H1 (cell line): ENCODE measurements around the gene GNB1. TPM values are rescaled to one million over a fixed set of nuclear protein-coding genes. Genes with fewer than 3 reads are reported as not detected.
"Not testable (repeated sequence)": the region's sequence is repeated elsewhere in the genome, so short reads cannot be mapped to it uniquely, and the experiment has no call there.

Source experiments
- CTCF ChIA-PET: fragments of 300-600 bp; sonication (Branson Sonifier 250); formaldehyde crosslinking; loops from one replicate; lab custom pipeline; 2021; ENCODE audit not compliant: partially characterized antibody; lab: Charles Lee
- POLR2A ChIA-PET: fragments of 300-600 bp; sonication (Branson Sonifier 250); formaldehyde crosslinking; loops from one replicate; lab custom pipeline; 2021; ENCODE audit warnings: inconsistent platforms; ENCODE audit not compliant: partially characterized antibody; lab: Charles Lee
- DNase-seq, 2 experiments: peaks; one replicate each; pipeline versions ENCODE4 v3.0.0 to v3.0.0-alpha.2; 2010 to 2022; ENCODE audit warnings: low spot score in 2 of 2, low read depth in 1 of 2, mixed read lengths in 1 of 2
- FAIRE-seq: peaks from 2 replicates; lab custom pipeline; 2011; peaks lifted over from hg19 to GRCh38; lab: Jason Lieb, UNC
- H2AFZ ChIP-seq: 2 replicates; pipeline ENCODE4 v1.8.1; 2012; ENCODE audit warnings: low read length, inconsistent platforms
- H2AK5ac ChIP-seq: 2 replicates; pipeline ENCODE4 v1.6.1; 2013; ENCODE audit warnings: low read depth, low read length
- H2BK120ac ChIP-seq: replicated peaks from 2 replicates; pipeline ENCODE3; 2013; ENCODE audit warnings: low read depth, low read length, inconsistent platforms
- H2BK12ac ChIP-seq: 2 replicates; pipeline ENCODE4 v1.6.1; 2013; ENCODE audit warnings: low read depth, low read length
- H2BK15ac ChIP-seq: 2 replicates; pipeline ENCODE4 v1.6.1; 2013; ENCODE audit warnings: low read length
- H2BK20ac ChIP-seq: 2 replicates; pipeline ENCODE4 v1.6.1; 2013; ENCODE audit warnings: low read length
- H2BK5ac ChIP-seq: 2 replicates; pipeline ENCODE4 v1.6.1; 2013; ENCODE audit warnings: low read depth, low read length
- H3K14ac ChIP-seq: 2 replicates; pipeline ENCODE4 v1.6.1; 2013; ENCODE audit warnings: inconsistent platforms; ENCODE audit not compliant: insufficient read length
- H3K18ac ChIP-seq: 2 replicates; pipeline ENCODE4 v1.6.1; 2013; ENCODE audit warnings: low read length; ENCODE audit errors: extremely low read depth
- H3K23ac ChIP-seq: 2 replicates; pipeline ENCODE4 v1.6.1; 2013; ENCODE audit warnings: inconsistent platforms; ENCODE audit not compliant: insufficient read length
- H3K23me2 ChIP-seq: 2 replicates; pipeline ENCODE4 v1.6.1; 2013; ENCODE audit warnings: low read depth, low read length
- H3K27ac ChIP-seq: 2 replicates; pipeline ENCODE4 v1.6.1; 2011; ENCODE audit warnings: low read depth, low read length, inconsistent platforms
- H3K27me3 ChIP-seq, 4 experiments: replicated peaks in 1 of 4; 1 replicate in 1 of 4; 2 replicates in 3 of 4; pipeline versions ENCODE4 v1.6.1 to v1.8.1; 2011 to 2013; ENCODE audit warnings: low read length in 3 of 4, mild to moderate bottlenecking in 3 of 4, inconsistent platforms in 2 of 4, mixed read lengths in 2 of 4, moderate library complexity in 1 of 4; ENCODE audit not compliant: control insufficient read depth in 3 of 4, insufficient read depth in 3 of 4; ENCODE audit errors: extremely low read depth in 1 of 4
- H3K36me3 ChIP-seq, 4 experiments: 2 replicates each; pipeline versions ENCODE4 v1.6.1 to v1.8.1; 2011 to 2013; ENCODE audit warnings: mild to moderate bottlenecking in 4 of 4, low read length in 3 of 4, moderate library complexity in 2 of 4, control low read depth in 1 of 4, inconsistent platforms in 1 of 4; ENCODE audit not compliant: insufficient read depth in 4 of 4, control insufficient read depth in 2 of 4
- H3K4ac ChIP-seq: replicated peaks from 2 replicates; pipeline ENCODE3; 2013; ENCODE audit warnings: low read length, low read depth, mixed read lengths, inconsistent platforms; ENCODE audit not compliant: insufficient read length
- H3K4me1 ChIP-seq, 4 experiments: replicated peaks in 1 of 4; 1 replicate in 1 of 4; 2 replicates in 3 of 4; pipeline versions ENCODE4 v1.6.1 to v1.8.1; 2011 to 2013; ENCODE audit warnings: low read length in 3 of 4, inconsistent platforms in 2 of 4, mixed read lengths in 1 of 4; ENCODE audit not compliant: insufficient read depth in 4 of 4, control insufficient read depth in 3 of 4
- H3K4me2 ChIP-seq, 2 experiments: 2 replicates each; pipeline versions ENCODE4 v1.6.1 to v1.8.1; 2011 to 2013; ENCODE audit warnings: low read depth in 2 of 2, low read length in 2 of 2, control low read depth in 1 of 2, inconsistent platforms in 1 of 2, mild to moderate bottlenecking in 1 of 2; ENCODE audit not compliant: insufficient read depth in 1 of 2
- H3K4me3 ChIP-seq, 4 experiments: fragments of 200-600, 300-600 bp in 1 of 4; sonication (generic), shearing (Covaris generic), sonication (Bioruptor Twin) in 1 of 4; 2 replicates each; pipeline versions ENCODE4 v1.5.1 to v1.8.1; 2011 to 2016; ENCODE audit warnings: low read length in 4 of 4, low read depth in 3 of 4, control low read depth in 2 of 4, inconsistent platforms in 2 of 4, mild to moderate bottlenecking in 2 of 4, mixed read lengths in 1 of 4, moderate library complexity in 1 of 4; ENCODE audit not compliant: insufficient read depth in 2 of 4; ENCODE audit errors: extremely low read depth in 1 of 4
- H3K56ac ChIP-seq: replicated peaks from 2 replicates; pipeline ENCODE3; 2013; ENCODE audit warnings: low read depth, mild to moderate bottlenecking, mixed read lengths, low read length, inconsistent platforms; ENCODE audit not compliant: insufficient read length
- H3K79me1 ChIP-seq: 2 replicates; pipeline ENCODE4 v1.6.1; 2013; ENCODE audit warnings: low read depth, low read length, control low read depth
- H3K79me2 ChIP-seq, 2 experiments: 2 replicates each; pipeline versions ENCODE4 v1.6.1 to v1.8.1; 2012 to 2013; ENCODE audit warnings: low read length in 2 of 2, mild to moderate bottlenecking in 2 of 2, inconsistent platforms in 1 of 2; ENCODE audit not compliant: insufficient read depth in 2 of 2, control insufficient read depth in 1 of 2
- H3K9ac ChIP-seq, 4 experiments: replicated peaks in 1 of 4; 1 replicate in 1 of 4; 2 replicates in 3 of 4; pipeline versions ENCODE4 v1.6.1 to v1.8.1; 2011 to 2013; ENCODE audit warnings: low read depth in 3 of 4, low read length in 3 of 4, control low read depth in 2 of 4, mild to moderate bottlenecking in 2 of 4, moderate library complexity in 2 of 4, inconsistent platforms in 1 of 4; ENCODE audit errors: extremely low read depth in 1 of 4
- H3K9me3 ChIP-seq, 2 experiments: 2 replicates each; pipeline versions ENCODE4 v1.6.1 to v1.8.1; 2012 to 2013; ENCODE audit warnings: mild to moderate bottlenecking in 2 of 2, moderate library complexity in 2 of 2, control low read depth in 1 of 2, inconsistent platforms in 1 of 2, low read depth in 1 of 2, low read length in 1 of 2, mixed read lengths in 1 of 2; ENCODE audit not compliant: insufficient read depth in 2 of 2
- H4K20me1 ChIP-seq, 2 experiments: replicated peaks in 1 of 2; 2 replicates each; pipeline versions ENCODE3 to v1.8.1; 2011 to 2013; ENCODE audit warnings: inconsistent platforms in 2 of 2, low read length in 2 of 2, mild to moderate bottlenecking in 1 of 2; ENCODE audit not compliant: insufficient read depth in 2 of 2, control insufficient read depth in 1 of 2
- H4K5ac ChIP-seq: 2 replicates; pipeline ENCODE4 v1.6.1; 2013; ENCODE audit warnings: low read length, low read depth, mixed read lengths, inconsistent platforms; ENCODE audit not compliant: insufficient read length
- H4K8ac ChIP-seq: 2 replicates; pipeline ENCODE4 v1.8.0; 2013; ENCODE audit warnings: mild to moderate bottlenecking, moderate library complexity, low read length, inconsistent platforms; ENCODE audit not compliant: insufficient read depth; ENCODE audit errors: extremely low read depth
- H4K91ac ChIP-seq: replicated peaks from 2 replicates; pipeline ENCODE3; 2013; ENCODE audit warnings: low read length, mixed read lengths, inconsistent platforms; ENCODE audit not compliant: insufficient read length
- WGBS, 2 experiments: shearing (Covaris generic) in 1 of 2; methylation state at CpG; one replicate each; pipeline versions ENCODE4 v1.1.6 to v1.1.7; 2013 to 2015; ENCODE audit warnings: low lambda C conversion rate in 2 of 2, mixed read lengths in 2 of 2, inconsistent platforms in 1 of 2, low coverage in 1 of 2, missing lambda C conversion rate in 1 of 2; ENCODE audit not compliant: insufficient replicate concordance in 2 of 2, insufficient coverage in 1 of 2, insufficient read length in 1 of 2; ENCODE audit errors: extremely low coverage in 1 of 2, missing lambda C conversion rate in 1 of 2; 5-methylcytosine and 5-hydroxymethylcytosine counted together
- polyA plus RNA-seq, 7 experiments: library from polyadenylated mRNA; depleted of rRNA in 3 of 7; stranded (reverse) in 5 of 7; unstranded in 2 of 7; fragments of >200 nt in 5 of 7; fragments of 200-250 nt in 2 of 7; gene quantifications; 1 replicate in 5 of 7; 2 replicates in 1 of 7; 4 replicates in 1 of 7; pipeline versions ENCODE4 v1.2.1 to v1.2.3, GENCODE V29; 2011 to 2013; ENCODE audit warnings: missing spikeins in 2 of 7, mixed read lengths in 2 of 7
- total RNA-seq: library from RNA; stranded (reverse); fragmentation: NEBNext Ultra II Directional; extraction: Animal tissue kit (Norgen Biotek cat#: 25700); gene quantifications from 2 replicates; pipeline ENCODE4 v1.2.1, GENCODE V29; 2021

The GNB1 gene
- total and polyA plus RNA-seq, 2 of the 8 experiments (the other 6 are each of a cell fraction or from before 2014, with no cell fraction given) = 343 to 382 TPM

DNA sequence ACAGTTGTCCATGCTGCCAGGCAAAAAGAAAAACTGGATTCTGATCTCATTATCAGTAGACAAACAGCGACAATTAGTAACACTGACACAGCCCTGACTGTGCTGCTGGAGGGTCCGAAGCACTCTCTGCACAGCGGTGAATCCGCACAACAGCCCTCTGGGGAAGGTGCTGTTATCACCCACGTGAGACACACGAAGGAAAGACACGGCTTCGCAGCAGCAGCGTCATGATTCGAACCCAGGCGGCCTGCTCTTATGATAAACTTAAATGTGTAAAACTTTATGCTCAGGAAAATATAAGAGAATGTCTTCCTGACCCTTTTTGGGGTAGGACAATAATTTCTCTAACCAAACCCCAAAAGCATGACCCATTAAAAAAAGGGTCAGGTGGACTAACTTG is 148.4 kb downstream of the GNB1 start:
- H3K4ac ChIP-seq, H3K27ac ChIP-seq, H4K8ac ChIP-seq, H2BK5ac ChIP-seq, H2BK15ac ChIP-seq, H3K79me1 ChIP-seq, H4K20me1 ChIP-seq, DNase-seq, H3K4me3 ChIP-seq, H3K79me2 ChIP-seq, H3K4me2 ChIP-seq, H3K18ac ChIP-seq, POLR2A ChIA-PET, H2BK12ac ChIP-seq, H2AK5ac ChIP-seq, FAIRE-seq, H4K91ac ChIP-seq, H3K9ac ChIP-seq, H4K5ac ChIP-seq, H2AFZ ChIP-seq, H3K14ac ChIP-seq, H3K4me1 ChIP-seq, H3K36me3 ChIP-seq, H3K23me2 ChIP-seq, H3K9me3 ChIP-seq, H3K27me3 ChIP-seq, H2BK120ac ChIP-seq, H2BK20ac ChIP-seq, H3K56ac ChIP-seq, H3K23ac ChIP-seq: not testable (repeated sequence)
- 84% methylated on average over 11 of the region's 11 CpGs; no CpG with 5 or more reads in 1 of the 2 experiments for WGBS, 2 experiments
- CTCF ChIA-PET = interaction anchor here (0.6 kb wide), 1 partner anchor 602 kb away, joined by 3 read pairs; no protein-coding TSS in a partner anchor

DNA sequence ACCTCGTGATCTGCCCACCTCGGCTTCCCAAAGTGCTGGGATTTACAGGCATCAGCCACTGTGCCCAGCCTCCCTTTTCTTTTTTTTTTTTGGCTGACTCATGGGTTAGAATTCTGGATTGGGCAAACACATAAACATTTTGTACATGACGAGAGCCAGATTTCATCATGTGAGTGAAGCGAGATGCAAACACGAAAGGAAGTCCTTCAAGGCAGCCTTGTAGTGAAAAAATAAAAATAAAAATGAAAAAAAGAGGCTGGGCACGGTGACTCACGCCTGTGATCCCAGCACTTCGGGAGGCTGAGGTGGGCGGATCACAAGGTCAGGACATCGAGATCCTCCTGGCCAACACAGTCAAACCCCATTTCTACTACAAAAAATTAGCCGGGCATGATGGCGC is 149.9 kb downstream of the GNB1 start:
- H4K5ac ChIP-seq, H3K79me2 ChIP-seq, H2AFZ ChIP-seq, H2BK15ac ChIP-seq, H3K14ac ChIP-seq, CTCF ChIA-PET, H3K27me3 ChIP-seq, H3K4ac ChIP-seq, H2BK120ac ChIP-seq, H3K18ac ChIP-seq, FAIRE-seq, H2AK5ac ChIP-seq, H3K4me2 ChIP-seq, H4K20me1 ChIP-seq, H3K27ac ChIP-seq, H4K91ac ChIP-seq, H4K8ac ChIP-seq, DNase-seq, H3K4me1 ChIP-seq, H3K4me3 ChIP-seq, H3K9ac ChIP-seq, H2BK12ac ChIP-seq, H3K23ac ChIP-seq, POLR2A ChIA-PET, H2BK5ac ChIP-seq, H3K36me3 ChIP-seq, H3K9me3 ChIP-seq, H3K56ac ChIP-seq, H2BK20ac ChIP-seq, H3K79me1 ChIP-seq, H3K23me2 ChIP-seq: not testable (repeated sequence)
- WGBS, 2 experiments = 85% methylated on average over 11 of the region's 12 CpGs; no CpG with 5 or more reads in 1 of the 2 experiments
